Kidney tubule cell (primary cell): Measurements from ENCODE around the gene MAP3K12.
"Not testable (repeated sequence)": the region's sequence is repeated elsewhere in the genome, so short reads cannot be mapped to it uniquely, and the experiment has no call there.

ENCODE experiments used
- DNase-seq: peaks from one replicate; pipeline ENCODE4 v3.0.0-alpha.2; 2018; ENCODE audit warnings: low spot score

MAP3K12 gene

GRCh38 chr12:53468282-53468681 is 31.0 kb downstream of the MAP3K12 start:
- no peak for DNase-seq

- no peak for DNase-seq
These were observed 31.4 kb downstream of the MAP3K12 start for GRCh38 chr12:53467880-53468279.

DNA sequence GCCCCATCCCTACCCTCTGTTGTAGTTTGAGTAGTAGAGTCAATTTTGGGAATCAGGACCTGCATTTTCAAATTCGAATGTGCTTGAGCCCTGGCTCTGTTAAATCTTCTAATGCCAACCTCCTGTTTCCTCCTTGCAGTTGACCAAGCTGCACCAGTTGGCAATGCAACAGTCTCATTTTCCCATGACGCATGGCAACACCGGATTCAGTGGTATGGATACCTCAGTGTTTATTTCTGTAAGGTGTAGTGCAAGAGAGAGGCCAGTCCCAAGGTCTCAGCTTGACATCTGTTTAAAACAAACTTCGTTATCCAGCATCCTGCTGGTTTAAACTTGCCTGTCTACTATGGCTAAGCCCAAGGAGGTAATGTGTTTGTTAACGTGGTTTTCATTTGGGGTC is 32.2 kb downstream of the MAP3K12 start:
- DNase-seq: no peak

GRCh38 chr12:53466640-53467039 is 32.6 kb downstream of the MAP3K12 start:
- DNase-seq: no peak

GRCh38 chr12:53465679-53466078 is 33.6 kb downstream of the MAP3K12 start:
- no peak for DNase-seq

GRCh38 chr12:53464685-53465418 is 34.4 kb downstream of the MAP3K12 start:
- DNase-seq: no peak

- no peak for DNase-seq
These were observed 35.3 kb downstream of the MAP3K12 start for GRCh38 chr12:53463802-53464560.

DNA sequence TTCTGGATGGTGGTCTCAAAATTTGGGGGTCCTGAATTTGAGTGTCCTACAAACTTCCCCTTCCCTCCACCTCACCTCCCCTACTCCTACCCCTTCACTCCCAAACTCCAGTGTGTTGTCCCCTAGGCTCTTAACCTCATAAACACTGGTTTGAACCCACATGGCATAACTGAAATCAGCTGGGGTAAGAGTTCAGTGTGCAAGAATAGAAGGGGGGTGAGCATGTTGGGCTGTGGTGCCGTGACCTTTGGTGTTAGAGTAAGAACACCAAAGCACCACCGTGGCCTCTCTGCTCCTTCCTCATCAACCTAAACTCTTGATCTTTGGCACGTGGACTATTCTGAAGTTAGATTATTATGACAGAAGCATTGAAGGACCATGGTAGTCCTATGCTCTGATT is 36.3 kb downstream of the MAP3K12 start:
- no peak for DNase-seq

- DNase-seq: no peak
These were observed 37.7 kb downstream of the MAP3K12 start for GRCh38 chr12:53461591-53461990.

- DNase-seq: no peak
These were observed 38.2 kb downstream of the MAP3K12 start for GRCh38 chr12:53461059-53461458.

- DNase-seq: no peak
These were observed 40.2 kb downstream of the MAP3K12 start for GRCh38 chr12:53459097-53459496.

- no peak for DNase-seq
These were observed 42.4 kb downstream of the MAP3K12 start for GRCh38 chr12:53456654-53457366.

GRCh38 chr12:53454707-53455106 is 44.6 kb downstream of the MAP3K12 start:
- no peak for DNase-seq

- DNase-seq: no peak
These were observed 45.2 kb downstream of the MAP3K12 start for GRCh38 chr12:53453953-53454640.

DNA sequence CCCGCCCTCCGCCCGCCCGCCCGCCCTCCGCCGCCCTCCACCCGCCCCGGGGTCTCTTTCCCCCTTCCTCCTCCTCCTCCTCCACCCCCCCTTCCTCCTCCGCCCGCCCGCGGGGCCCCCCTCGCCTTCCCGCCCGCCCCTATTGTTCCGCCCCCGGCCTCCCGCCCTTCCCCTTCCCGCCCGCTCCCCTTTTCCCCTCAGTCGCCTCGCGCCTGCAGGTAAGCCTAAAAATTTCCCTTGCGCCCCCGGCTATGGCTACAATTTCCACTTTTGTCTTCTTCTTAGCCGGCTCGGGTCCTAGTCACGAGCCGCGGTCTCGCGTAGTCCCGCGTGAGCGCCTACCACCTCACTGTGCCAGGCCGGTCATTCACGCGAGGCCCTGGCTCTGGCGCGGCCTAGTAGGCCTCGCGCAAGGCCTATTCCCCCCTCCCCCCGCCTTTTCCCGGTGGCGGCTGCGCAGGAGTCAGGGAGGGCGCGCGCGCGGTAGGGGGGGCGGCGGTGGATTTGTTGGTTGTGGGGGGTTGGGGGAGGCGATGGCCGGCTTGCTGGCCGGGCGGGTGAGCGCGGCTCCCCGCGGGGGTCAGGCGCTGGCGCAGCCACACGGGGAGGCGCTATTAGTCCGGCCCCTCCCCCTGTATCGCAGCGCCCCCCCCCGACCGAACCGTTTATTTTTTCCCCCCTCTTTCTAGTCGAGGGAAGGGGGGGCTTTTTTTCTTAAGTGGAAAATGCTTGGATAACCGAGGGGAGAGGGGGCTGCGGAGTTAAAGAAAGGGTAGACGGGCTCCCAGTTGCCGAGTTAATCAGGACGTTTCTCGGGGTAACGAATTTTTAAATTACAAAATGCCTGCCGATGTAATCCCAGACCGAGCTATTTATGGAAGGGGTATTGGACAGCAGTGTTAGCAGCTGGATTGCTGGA is 46.8 kb downstream of the MAP3K12 start:
- peak; percentile 83 for DNase-seq

- DNase-seq: peak; percentile 99
These were observed 47.5 kb downstream of the MAP3K12 start, which contains the start of gene PCBP2 for GRCh38 chr12:53451661-53452158. TSS of gene PCBP2 (plus strand) at chr12:53452102. CDS start at chr12:53454801, 2,699 bp downstream.

GRCh38 chr12:53450936-53451335 is 48.3 kb downstream of the MAP3K12 start:
- DNase-seq: no peak

DNA sequence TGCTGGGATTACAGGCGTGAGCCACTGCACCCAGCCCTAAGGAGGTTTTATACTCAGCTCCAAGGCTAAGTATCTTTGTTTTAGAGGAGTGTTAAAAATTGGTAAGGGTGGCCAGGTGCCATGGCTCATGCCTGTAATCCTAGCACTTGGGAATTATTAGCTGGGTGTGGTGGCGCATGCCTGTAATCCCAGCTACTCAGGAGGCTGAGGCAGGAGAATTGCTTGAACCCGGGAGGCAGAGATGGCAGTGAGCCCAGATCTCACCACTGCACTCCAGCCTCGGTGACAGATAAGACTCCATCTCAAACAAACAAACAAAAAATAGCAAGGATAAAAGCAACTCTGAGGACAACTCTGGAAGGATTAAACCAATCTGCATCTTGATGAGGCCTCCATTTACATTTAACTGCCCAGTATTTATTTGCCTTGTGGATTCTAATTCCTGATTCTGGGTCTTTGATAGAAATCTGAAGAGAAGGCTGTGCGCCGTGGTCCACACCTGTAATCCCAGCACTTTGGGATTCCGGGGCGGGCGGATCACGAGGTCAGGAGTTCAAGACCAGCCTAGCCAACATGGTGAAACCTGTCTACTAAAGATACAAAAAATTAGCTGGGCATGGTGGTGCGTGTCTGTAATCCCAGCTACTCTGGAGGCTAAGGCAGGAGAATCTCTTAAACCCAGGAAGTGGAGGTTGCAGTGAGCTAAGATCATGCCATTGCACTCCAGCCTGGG is 54.5 kb downstream of the MAP3K12 start:
- not testable (repeated sequence) for DNase-seq

DNA sequence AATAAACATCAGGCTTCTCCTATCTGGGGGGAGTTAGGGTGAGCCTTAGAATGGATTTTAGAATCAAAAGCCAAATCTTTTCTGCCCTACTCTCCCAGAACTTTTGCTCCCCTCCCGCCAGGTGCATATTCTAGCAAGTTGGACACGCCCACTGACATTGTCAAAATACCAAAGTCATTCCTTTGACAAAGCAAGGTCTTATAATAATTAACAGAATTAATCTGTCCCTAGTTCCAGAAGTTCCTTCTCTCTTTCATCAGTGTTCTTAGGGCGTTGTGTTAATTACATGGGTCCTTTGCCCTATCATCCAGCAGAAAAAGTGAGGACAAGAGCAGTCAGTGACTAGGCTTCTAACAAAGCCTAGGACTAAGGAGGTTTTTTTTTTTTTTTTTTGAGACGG is 55.3 kb downstream of the MAP3K12 start:
- peak; percentile 52 for DNase-seq
